ENCODE measurements around the gene S1PR4. TPM values are rescaled to one million over a fixed set of nuclear protein-coding genes. Genes with fewer than 3 reads are reported as not detected.
"Not testable (repeated sequence)": the region's sequence is repeated elsewhere in the genome, so short reads cannot be mapped to it uniquely, and the experiment has no call there.

The S1PR4 gene
- total and polyA plus RNA-seq, 2 donors (not counting 1 experiment from before 2014, with no cell fraction given) = 84.2 to 129 TPM

- H3K9me3 ChIP-seq (ENCODE audit: control extremely low read depth in 1 of 3, control insufficient read depth in 2 of 3, insufficient read depth in 1 of 3, low read length in 2 of 3) = peaks cover 0 to 11% (median 0%) of the 10 kb centered on the region in 3 donors
- H3K4me3 ChIP-seq (ENCODE audit: control extremely low read depth in 1 of 5, extremely low read depth in 1 of 5, insufficient read depth in 1 of 5, low read depth in 2 of 5, low read length in 4 of 5) = no peak overlapping the region
- H3K27ac ChIP-seq (ENCODE audit: low read length in 2 of 2) = no peak overlapping the region
- no peak overlapping the region for H3K27ac Mint-ChIP-seq
- H2AFZ ChIP-seq (ENCODE audit: insufficient read depth, low read depth, low read length, poor library complexity, severe bottlenecking) = no peak overlapping the region
- no peaks in the 10 kb centered on the region for H3K27me3 Mint-ChIP-seq
- intact Hi-C loops (cut with micrococcal nuclease) = no loop called here
- no peak overlapping the region for H3K9ac ChIP-seq (ENCODE audit: low read length)
- TF ChIP-seq, protein P1, sequence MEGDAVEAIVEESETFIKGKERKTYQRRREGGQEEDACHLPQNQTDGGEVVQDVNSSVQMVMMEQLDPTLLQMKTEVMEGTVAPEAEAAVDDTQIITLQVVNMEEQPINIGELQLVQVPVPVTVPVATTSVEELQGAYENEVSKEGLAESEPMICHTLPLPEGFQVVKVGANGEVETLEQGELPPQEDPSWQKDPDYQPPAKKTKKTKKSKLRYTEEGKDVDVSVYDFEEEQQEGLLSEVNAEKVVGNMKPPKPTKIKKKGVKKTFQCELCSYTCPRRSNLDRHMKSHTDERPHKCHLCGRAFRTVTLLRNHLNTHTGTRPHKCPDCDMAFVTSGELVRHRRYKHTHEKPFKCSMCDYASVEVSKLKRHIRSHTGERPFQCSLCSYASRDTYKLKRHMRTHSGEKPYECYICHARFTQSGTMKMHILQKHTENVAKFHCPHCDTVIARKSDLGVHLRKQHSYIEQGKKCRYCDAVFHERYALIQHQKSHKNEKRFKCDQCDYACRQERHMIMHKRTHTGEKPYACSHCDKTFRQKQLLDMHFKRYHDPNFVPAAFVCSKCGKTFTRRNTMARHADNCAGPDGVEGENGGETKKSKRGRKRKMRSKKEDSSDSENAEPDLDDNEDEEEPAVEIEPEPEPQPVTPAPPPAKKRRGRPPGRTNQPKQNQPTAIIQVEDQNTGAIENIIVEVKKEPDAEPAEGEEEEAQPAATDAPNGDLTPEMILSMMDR (IDR thresholded peaks at IDR 0.05) = no peak
- no peak for TF ChIP-seq EZH2 (IDR thresholded peaks at IDR 0.05; ENCODE audit: borderline replicate concordance, insufficient read depth, low read depth, low read length, poor library complexity, severe bottlenecking)
- peaks cover 0 to 16% of the 10 kb centered on the region in 2 experiments for H3K36me3 ChIP-seq (replicated peaks in 1 of 2; ENCODE audit: control extremely low read depth in 1 of 2, control insufficient read depth in 1 of 2, extremely low read depth in 1 of 2, insufficient read depth in 2 of 2, low read length in 1 of 2)
- WGBS (ENCODE audit: insufficient coverage) = 96% methylated on average over 41 of the region's 46 CpGs
- no peaks in the 10 kb centered on the region for H3K9me3 Mint-ChIP-seq (ENCODE audit: insufficient read depth)
- H3K4me3 Mint-ChIP-seq = no peak overlapping the region
- H4K20me1 ChIP-seq (ENCODE audit: control insufficient read depth, insufficient read depth, low read length, poor library complexity, severe bottlenecking) = peaks cover 78% of the 10 kb centered on the region
- POLR2A ChIA-PET = interaction anchor here (0.7 kb wide), 1 partner anchor 14 kb away, joined by 3 read pairs; no protein-coding TSS in a partner anchor
- peaks cover 78% of the 10 kb centered on the region for H3K79me2 ChIP-seq (ENCODE audit: control insufficient read depth, insufficient read depth, low read length)
- peaks cover 37% of the 10 kb centered on the region for H3K4me1 Mint-ChIP-seq
- CTCF ChIA-PET = no interaction called here
- H3K4me2 ChIP-seq (replicated peaks; ENCODE audit: low read depth, low read length, poor library complexity, severe bottlenecking) = no peak overlapping the region
- peaks cover 19 to 42% of the 10 kb centered on the region in 2 donors for H3K4me1 ChIP-seq (ENCODE audit: control insufficient read depth in 2 of 2, insufficient read depth in 2 of 2, low read length in 2 of 2)
- no peaks in the 10 kb centered on the region for H3K27me3 ChIP-seq (replicated peaks in 1 of 4; ENCODE audit: control extremely low read depth in 1 of 4, control insufficient read depth in 3 of 4, insufficient read depth in 4 of 4, low read length in 3 of 4)
- DNase-seq (no peak), ATAC-seq (ENCODE audit: low read depth) (no peak)
Observed at GRCh38 chr19:3190921-3191805, 12.6 kb downstream of the S1PR4 start.

DNA sequence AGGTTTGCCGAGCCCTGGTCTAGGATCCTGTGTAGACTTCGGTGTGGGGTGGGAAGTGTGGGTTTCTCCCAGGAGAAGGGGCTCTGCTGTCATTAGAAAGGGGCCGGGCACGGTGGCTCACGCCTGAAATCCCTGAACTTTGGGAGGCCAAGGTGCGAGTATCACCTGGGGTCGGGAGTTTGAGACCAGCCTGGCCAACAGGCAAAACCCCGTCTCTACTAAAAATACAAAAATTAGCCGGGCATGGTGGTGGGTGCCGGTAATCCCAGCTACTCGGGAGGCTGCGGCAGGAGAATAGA lies 13.2 kb downstream of the S1PR4 start:
- H3K27ac Mint-ChIP-seq; H3K4me3 Mint-ChIP-seq; H2AFZ ChIP-seq (ENCODE audit: insufficient read depth, low read depth, low read length, poor library complexity, severe bottlenecking); H3K9me3 Mint-ChIP-seq (ENCODE audit: insufficient read depth); intact Hi-C loops (cut with micrococcal nuclease); H3K27me3 Mint-ChIP-seq; POLR2A ChIA-PET; CTCF ChIA-PET; H3K27ac ChIP-seq (ENCODE audit: low read length in 2 of 2); ATAC-seq (ENCODE audit: low read depth); H3K4me3 ChIP-seq (ENCODE audit: control extremely low read depth in 1 of 5, extremely low read depth in 1 of 5, insufficient read depth in 1 of 5, low read depth in 2 of 5, low read length in 4 of 5); H3K27me3 ChIP-seq (replicated peaks in 1 of 4; ENCODE audit: control extremely low read depth in 1 of 4, control insufficient read depth in 3 of 4, insufficient read depth in 4 of 4, low read length in 3 of 4); DNase-seq; H3K9ac ChIP-seq (ENCODE audit: low read length); H3K4me2 ChIP-seq (replicated peaks; ENCODE audit: low read depth, low read length, poor library complexity, severe bottlenecking): not testable (repeated sequence)
- Histone ChIP-seq H3K9me3 (ENCODE audit: control extremely low read depth in 1 of 3, control insufficient read depth in 2 of 3, insufficient read depth in 1 of 3, low read length in 2 of 3) (peaks cover 0 to 11% (median 0%) of the 10 kb centered on the region in 3 donors), H3K36me3 (replicated peaks in 1 of 2; ENCODE audit: control extremely low read depth in 1 of 2, control insufficient read depth in 1 of 2, extremely low read depth in 1 of 2, insufficient read depth in 2 of 2, low read length in 1 of 2) (peaks cover 0 to 22% of the 10 kb centered on the region in 2 experiments), H4K20me1 (ENCODE audit: control insufficient read depth, insufficient read depth, low read length, poor library complexity, severe bottlenecking) (peaks cover 72% of the 10 kb centered on the region), H3K79me2 (ENCODE audit: control insufficient read depth, insufficient read depth, low read length) (peaks cover 72% of the 10 kb centered on the region), H3K4me1 (ENCODE audit: control insufficient read depth in 2 of 2, insufficient read depth in 2 of 2, low read length in 2 of 2) (peaks cover 14 to 36% of the 10 kb centered on the region in 2 donors)
- 96% methylated on average over 9 of the region's 12 CpGs for WGBS (ENCODE audit: insufficient coverage)
- peaks cover 33% of the 10 kb centered on the region for H3K4me1 Mint-ChIP-seq

All from B cell (primary cell).